ENCODE results near the gene XXYLT1.
A peak's percentile ranks its signal among the peaks of the same experiment; 100 is the strongest.
"Not testable (repeated sequence)": the region's sequence is repeated elsewhere in the genome, so short reads cannot be mapped to it uniquely, and the experiment has no call there.

The XXYLT1 gene

GRCh38 chr3:195189821-195190220 lies 81.1 kb downstream of the XXYLT1 start:
- H3K4me3 ChIP-seq (ENCODE audit: low read depth, low read length), result no peak overlapping the region
- H3K9me3 ChIP-seq (ENCODE audit: severe bottlenecking), result no peaks in the 10 kb centered on the region
- no peak for TF ChIP-seq CTCF (IDR thresholded peaks at IDR 0.05; ENCODE audit: low read depth, low read length)
- H3K27me3 ChIP-seq (ENCODE audit: insufficient read depth, low read depth, severe bottlenecking), result no peaks in the 10 kb centered on the region
- H3K36me3 ChIP-seq, result no peaks in the 10 kb centered on the region
- no peak overlapping the region for H3K27ac ChIP-seq
- DNase-seq, result no peak

GRCh38 chr3:195188426-195188927 lies 82.5 kb downstream of the XXYLT1 start:
- no peak overlapping the region for H3K4me3 ChIP-seq (ENCODE audit: low read depth, low read length)
- no peaks in the 10 kb centered on the region for H3K27me3 ChIP-seq (ENCODE audit: insufficient read depth, low read depth, severe bottlenecking)
- no peak for TF ChIP-seq CTCF (IDR thresholded peaks at IDR 0.05; ENCODE audit: low read depth, low read length)
- DNase-seq, result no peak
- H3K27ac ChIP-seq, result no peak overlapping the region
- H3K36me3 ChIP-seq, result no peaks in the 10 kb centered on the region
- H3K9me3 ChIP-seq (ENCODE audit: severe bottlenecking), result no peaks in the 10 kb centered on the region

GRCh38 chr3:195187609-195188425 lies 83.1 kb downstream of the XXYLT1 start:
- TF ChIP-seq CTCF (IDR thresholded peaks at IDR 0.05; ENCODE audit: low read depth, low read length), result no peak
- Histone ChIP-seq H3K27me3 (ENCODE audit: insufficient read depth, low read depth, severe bottlenecking) (no peaks in the 10 kb centered on the region), H3K36me3 (no peaks in the 10 kb centered on the region), H3K9me3 (ENCODE audit: severe bottlenecking) (no peaks in the 10 kb centered on the region), H3K4me3 (ENCODE audit: low read depth, low read length) (no peak overlapping the region), H3K27ac (peak overlapping the region; percentile 45)
- DNase-seq, result no peak

- not testable (repeated sequence) for H3K27me3 ChIP-seq (ENCODE audit: insufficient read depth, low read depth, severe bottlenecking); H3K27ac ChIP-seq; H3K36me3 ChIP-seq; H3K4me3 ChIP-seq (ENCODE audit: low read depth, low read length); H3K9me3 ChIP-seq (ENCODE audit: severe bottlenecking); DNase-seq
Observed at GRCh38 chr3:195186710-195187047, 84.3 kb downstream of the XXYLT1 start.

- no peak for TF ChIP-seq CTCF (IDR thresholded peaks at IDR 0.05; ENCODE audit: low read depth, low read length)
- H3K27me3 ChIP-seq (ENCODE audit: insufficient read depth, low read depth, severe bottlenecking), result no peaks in the 10 kb centered on the region
- DNase-seq, result no peak
- H3K27ac ChIP-seq, result no peak overlapping the region
- no peak overlapping the region for H3K4me3 ChIP-seq (ENCODE audit: low read depth, low read length)
- H3K36me3 ChIP-seq, result no peaks in the 10 kb centered on the region
- H3K9me3 ChIP-seq (ENCODE audit: severe bottlenecking), result no peaks in the 10 kb centered on the region
Observed at GRCh38 chr3:195186041-195186709, 84.8 kb downstream of the XXYLT1 start.

- H3K27ac ChIP-seq, result no peak overlapping the region
- TF ChIP-seq CTCF (IDR thresholded peaks at IDR 0.05; ENCODE audit: low read depth, low read length), result no peak
Observed at GRCh38 chr3:195185583-195185982, 85.4 kb downstream of the XXYLT1 start.

More at GRCh38 chr3:195185583-195185982, 85.4 kb downstream of the XXYLT1 start:
- no peak overlapping the region for H3K4me3 ChIP-seq (ENCODE audit: low read depth, low read length)
- no peak for DNase-seq
- H3K36me3 ChIP-seq, result no peaks in the 10 kb centered on the region
- no peaks in the 10 kb centered on the region for H3K27me3 ChIP-seq (ENCODE audit: insufficient read depth, low read depth, severe bottlenecking)
- no peaks in the 10 kb centered on the region for H3K9me3 ChIP-seq (ENCODE audit: severe bottlenecking)
